ENCODE measurements around the gene ASAP3. TPM values are rescaled to one million over a fixed set of nuclear protein-coding genes. Genes with fewer than 3 reads are reported as not detected.
A peak's percentile ranks its signal among the peaks of the same experiment; 100 is the strongest.

ASAP3 gene
- total and polyA plus RNA-seq, 9 of the 15 experiments (the other 6 are each of a cell fraction or from before 2014, with no cell fraction given), result 1.7 to 31.2 (median 17.4) TPM

- H3K4me3 ChIP-seq, result no peak overlapping the region
- FAIRE-seq, result no peak
- no peak overlapping the region for H3K27ac ChIP-seq (ENCODE audit: extremely low read depth, low read depth, low read length)
- DNase-seq (ENCODE audit: extremely low read depth in 1 of 4, low spot score in 3 of 4), result no peak
- no peak overlapping the region for H2AFZ ChIP-seq (ENCODE audit: low read depth, low read length)
- in situ Hi-C loops (cut with MboI) (loop anchor here (5.0 kb wide), 1 partner anchor 59 kb away; the partner anchor contains the start of gene HNRNPR), intact Hi-C loops (cut with micrococcal nuclease) (loop anchor here (5.0 to 10.0 kb wide), 4 partner anchors 74 to 317 kb away; partner anchors contain the start of gene HTR1D)
- ChIA-PET CTCF (ENCODE audit: low intra/inter-chr PET ratio) (no interaction called here), POLR2A (interaction anchor here (0.8 to 1.7 kb wide), 3 partner anchors 11 to 326 kb away, joined by 3 to 4 read pairs (median 3); no protein-coding TSS in a partner anchor)
- peak overlapping the region in 1 of 2 experiments; percentile 64; a peak in 1 of 4 replicates for H3K9ac ChIP-seq (ENCODE audit: insufficient read depth in 1 of 2, low read depth in 2 of 2, low read length in 2 of 2)
- no peak overlapping the region for H3K4me2 ChIP-seq (ENCODE audit: insufficient read depth, low read length)
- no peak for TF ChIP-seq FOSL1 (tag; conservative IDR thresholded peaks at IDR 0.05)
- TF ChIP-seq ZNF263 (CRISPR knock-in tag; IDR thresholded peaks at IDR 0.05; ENCODE audit: borderline replicate concordance), result no peak
- TF ChIP-seq HMG20B (CRISPR knock-in tag; IDR thresholded peaks at IDR 0.05), result no peak
- no peak for TF ChIP-seq RBM14 (IDR thresholded peaks at IDR 0.05; ENCODE audit: borderline replicate concordance, insufficient read depth, low read depth, low read length)
- no peak for TF ChIP-seq ZNF696 (CRISPR knock-in tag; conservative IDR thresholded peaks at IDR 0.05)
- no peak for TF ChIP-seq MEIS2 (IDR thresholded peaks at IDR 0.05; ENCODE audit: partially characterized antibody)
- no peak for TF ChIP-seq ZHX1 (conservative IDR thresholded peaks at IDR 0.05; ENCODE audit: low read length)
- TF ChIP-seq ZBTB2 (IDR thresholded peaks at IDR 0.05), result no peak
- TF ChIP-seq FUS (optimal IDR thresholded peaks at IDR 0.05; ENCODE audit: low read depth, low read length), result no peak
- no peak for TF ChIP-seq ZNF184 (CRISPR knock-in tag; IDR thresholded peaks at IDR 0.05)
- no peak for TF ChIP-seq ZBTB5 (IDR thresholded peaks at IDR 0.05)
- TF ChIP-seq ZNF695 (CRISPR knock-in tag; IDR thresholded peaks at IDR 0.05), result no peak
- TF ChIP-seq TEAD1 (CRISPR knock-in tag; IDR thresholded peaks at IDR 0.05), result no peak
- no peak for TF ChIP-seq MAFG (tag; conservative IDR thresholded peaks at IDR 0.05)
- no peak for TF ChIP-seq ZNF431 (CRISPR knock-in tag; IDR thresholded peaks at IDR 0.05)
- TF ChIP-seq POU5F1 (IDR thresholded peaks at IDR 0.05; ENCODE audit: borderline replicate concordance, low read depth, low read length, partially characterized antibody), result no peak
- TF ChIP-seq CSDE1 (IDR thresholded peaks at IDR 0.05), result no peak
- no peak for TF ChIP-seq ZNF507 (tag; conservative IDR thresholded peaks at IDR 0.05)
- peaks cover 5 to 18% of the 10 kb centered on the region in 2 experiments for H3K4me1 ChIP-seq (replicated peaks in 1 of 2; ENCODE audit: control insufficient read depth in 2 of 2, insufficient read depth in 2 of 2, low read length in 2 of 2)
- peaks cover 0 to 5% of the 10 kb centered on the region in 2 experiments; a peak in 2 of 5 replicates for H3K27me3 ChIP-seq (ENCODE audit: control insufficient read depth in 2 of 2, insufficient read depth in 2 of 2, low read length in 2 of 2)
- no peaks in the 10 kb centered on the region; the same call in 1 of the 2 replicates for H3K9me3 ChIP-seq (replicated peaks; ENCODE audit: control insufficient read depth, insufficient read depth, low read depth, low read length)
- no TSS peak for BruUV-seq (replicated peaks)
- H3K36me3 ChIP-seq (ENCODE audit: control insufficient read depth, insufficient read depth, low read length), result no peaks in the 10 kb centered on the region
- no peaks in the 10 kb centered on the region for H3K79me2 ChIP-seq (ENCODE audit: control insufficient read depth, insufficient read depth, low read length)
- ATAC-seq, result no peak
- H4K20me1 ChIP-seq (replicated peaks; ENCODE audit: control insufficient read depth, insufficient read depth, low read length), result no peaks in the 10 kb centered on the region
- 36% methylated on average over 6 of the region's 6 CpGs for WGBS (ENCODE audit: insufficient coverage, low coverage, missing lambda C conversion rate)
- H3K9me1 ChIP-seq (ENCODE audit: control insufficient read depth, insufficient read depth, low read length), result no peaks in the 10 kb centered on the region
Measured at GRCh38 chr1:23401313-23401712, 82.7 kb downstream of the ASAP3 start.
